ENCODE data around the gene UBXN7.
"Not testable (repeated sequence)": the region's sequence is repeated elsewhere in the genome, so short reads cannot be mapped to it uniquely, and the experiment has no call there.

UBXN7 gene

DNA sequence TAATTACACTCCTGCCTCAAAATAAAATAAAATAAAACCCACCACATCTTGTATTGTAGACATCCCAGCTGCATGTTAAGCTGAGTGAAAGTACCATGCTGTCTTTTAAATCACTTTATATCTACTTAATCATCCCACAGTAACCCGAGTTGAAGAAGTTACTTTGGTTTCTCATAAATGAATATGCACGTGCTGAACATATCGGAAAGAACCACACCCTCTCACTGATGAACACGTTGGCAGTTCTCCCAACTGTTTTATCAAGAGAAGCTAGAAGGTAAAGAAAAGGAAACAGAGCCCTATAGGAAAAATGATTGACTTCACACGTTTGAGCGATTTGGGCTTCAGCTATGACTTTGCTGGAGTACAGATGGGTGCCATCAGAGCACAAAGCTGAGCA lies 78.1 kb downstream of the UBXN7 start:
- DNase-seq: no peak

DNA sequence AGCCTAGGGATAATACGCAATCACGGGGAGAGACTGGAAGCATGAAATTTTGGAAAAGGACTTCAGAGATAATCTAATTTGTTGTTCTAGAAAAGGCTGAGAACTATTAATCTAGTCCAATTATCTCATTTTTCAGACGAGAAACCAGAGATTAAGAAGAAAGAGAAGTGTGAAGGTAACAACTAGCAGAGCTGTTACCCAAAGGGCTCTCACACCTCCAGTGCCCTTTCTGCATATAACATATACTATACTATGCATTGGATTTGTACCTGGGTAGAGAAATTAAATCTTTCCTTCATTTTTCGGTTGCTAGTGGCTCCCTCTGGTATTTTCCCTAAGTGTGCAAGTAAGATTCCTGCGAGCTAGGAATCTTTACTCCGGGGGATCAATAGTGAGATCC lies 80.7 kb downstream of the UBXN7 start:
- DNase-seq: no peak

DNA sequence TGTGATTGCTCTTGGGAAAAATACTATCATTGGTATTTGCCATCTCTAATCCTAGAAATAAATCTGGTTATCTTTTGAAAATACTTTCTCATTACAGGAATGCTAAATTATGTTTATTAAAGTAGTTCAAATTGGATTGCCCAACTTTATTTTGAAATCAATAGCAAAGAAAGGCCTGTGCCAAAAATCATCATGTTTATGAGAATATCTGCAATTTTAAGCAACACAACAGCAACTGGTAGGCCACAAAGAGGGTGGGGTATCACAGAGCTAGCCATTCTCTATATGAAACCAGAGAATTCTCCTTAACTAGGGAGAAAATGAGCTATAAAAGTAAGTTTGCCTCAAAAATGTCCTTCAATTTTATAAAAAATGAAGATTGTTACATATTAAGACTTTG lies 82.2 kb downstream of the UBXN7 start:
- DNase-seq: no peak

DNA sequence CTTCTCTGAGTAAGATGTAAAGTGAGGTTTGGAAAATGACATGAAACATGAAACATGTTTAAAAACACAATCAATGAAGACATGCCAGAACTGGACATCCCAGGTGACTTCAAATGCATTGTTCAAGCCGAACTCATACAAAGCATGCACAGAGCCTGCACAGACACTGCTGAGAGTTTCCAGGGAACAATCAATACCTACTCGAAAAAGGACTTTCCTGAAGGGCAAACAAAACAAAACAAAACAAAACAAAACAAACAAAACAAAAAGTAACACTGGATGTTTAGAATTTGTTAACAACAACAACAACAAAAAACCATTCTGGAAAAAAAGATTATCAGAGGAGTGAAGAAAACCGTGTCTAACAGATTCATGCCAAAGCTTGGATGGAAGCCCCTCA lies 83.5 kb downstream of the UBXN7 start:
- no peak for DNase-seq

DNA sequence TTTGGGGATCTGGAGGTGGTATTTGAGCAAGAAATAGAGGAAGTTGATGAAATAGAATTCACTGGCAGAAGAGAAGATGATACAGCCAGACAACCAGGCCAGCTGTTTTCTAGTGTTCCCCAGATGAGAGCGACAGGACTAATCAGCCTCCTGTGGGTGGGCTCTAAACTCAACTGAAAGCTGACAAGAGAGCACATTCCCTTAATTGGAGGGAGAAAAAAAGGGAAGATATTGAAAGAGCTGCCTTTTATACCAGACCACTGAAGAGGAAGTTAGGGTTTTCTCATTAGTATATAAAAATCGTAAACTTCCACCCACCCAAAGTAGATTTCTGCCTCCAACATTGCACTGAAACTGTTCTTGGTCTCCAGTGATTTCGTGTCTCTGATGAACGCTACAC lies 87.6 kb downstream of the UBXN7 start:
- DNase-seq: no peak

DNA sequence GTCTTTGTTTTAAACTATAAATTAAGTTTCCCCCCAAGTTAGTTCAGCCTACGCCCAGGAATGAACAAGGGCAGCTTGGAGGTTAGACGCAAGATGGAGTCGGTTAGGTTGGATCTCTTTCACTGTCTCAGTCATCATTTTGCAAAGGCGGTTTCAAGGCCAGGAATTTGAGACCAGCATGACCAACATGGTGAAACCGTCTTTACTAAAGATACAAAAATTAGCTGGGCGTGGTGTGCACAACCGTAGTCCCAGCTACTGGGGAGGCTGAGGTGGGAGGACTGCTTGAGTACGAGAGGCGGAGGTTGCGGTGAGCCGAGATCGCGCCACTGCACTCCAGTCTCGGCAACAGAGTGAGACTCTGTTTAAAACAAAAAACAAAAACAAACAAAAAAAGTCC lies 88.3 kb downstream of the UBXN7 start:
- DNase-seq: not testable (repeated sequence)

DNA sequence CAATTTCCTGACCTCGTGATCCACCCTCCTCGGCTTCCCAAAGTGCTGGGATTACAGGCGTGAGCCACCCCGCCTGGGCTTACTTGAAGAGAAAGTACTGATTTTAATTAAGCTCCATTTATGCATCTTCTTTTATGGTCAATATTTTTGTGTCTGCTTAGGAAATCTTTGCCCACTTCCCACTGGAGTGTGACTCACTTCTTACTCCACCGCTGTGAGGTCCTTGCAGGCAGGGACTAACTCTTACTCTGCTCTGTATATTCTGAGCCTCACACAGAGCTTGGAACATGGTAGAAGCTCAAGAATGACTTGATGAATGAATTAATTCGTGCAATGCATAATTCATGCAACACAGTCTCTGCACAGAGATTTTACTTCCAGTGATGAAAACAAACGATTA lies 91.1 kb downstream of the UBXN7 start:
- no peak for DNase-seq

DNA sequence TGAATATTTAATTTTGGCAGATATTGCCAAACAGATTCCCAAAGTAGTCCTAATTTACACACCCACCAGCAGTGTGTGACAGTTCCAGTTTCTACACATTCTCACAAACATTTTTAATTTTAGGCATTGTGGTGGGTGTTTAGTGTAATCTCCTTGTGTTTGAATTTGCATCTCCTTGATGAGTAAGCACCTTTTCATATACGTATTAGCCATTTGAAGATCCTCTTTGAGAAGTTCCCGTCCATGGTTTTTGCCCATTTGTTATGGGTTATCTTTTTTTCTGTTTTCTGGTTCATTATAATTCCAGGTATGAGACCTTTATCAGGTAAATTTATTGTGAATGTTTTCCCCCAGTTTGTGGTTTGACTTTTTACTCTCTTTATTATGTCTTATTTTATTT lies 91.8 kb downstream of the UBXN7 start:
- no peak for DNase-seq

DNA sequence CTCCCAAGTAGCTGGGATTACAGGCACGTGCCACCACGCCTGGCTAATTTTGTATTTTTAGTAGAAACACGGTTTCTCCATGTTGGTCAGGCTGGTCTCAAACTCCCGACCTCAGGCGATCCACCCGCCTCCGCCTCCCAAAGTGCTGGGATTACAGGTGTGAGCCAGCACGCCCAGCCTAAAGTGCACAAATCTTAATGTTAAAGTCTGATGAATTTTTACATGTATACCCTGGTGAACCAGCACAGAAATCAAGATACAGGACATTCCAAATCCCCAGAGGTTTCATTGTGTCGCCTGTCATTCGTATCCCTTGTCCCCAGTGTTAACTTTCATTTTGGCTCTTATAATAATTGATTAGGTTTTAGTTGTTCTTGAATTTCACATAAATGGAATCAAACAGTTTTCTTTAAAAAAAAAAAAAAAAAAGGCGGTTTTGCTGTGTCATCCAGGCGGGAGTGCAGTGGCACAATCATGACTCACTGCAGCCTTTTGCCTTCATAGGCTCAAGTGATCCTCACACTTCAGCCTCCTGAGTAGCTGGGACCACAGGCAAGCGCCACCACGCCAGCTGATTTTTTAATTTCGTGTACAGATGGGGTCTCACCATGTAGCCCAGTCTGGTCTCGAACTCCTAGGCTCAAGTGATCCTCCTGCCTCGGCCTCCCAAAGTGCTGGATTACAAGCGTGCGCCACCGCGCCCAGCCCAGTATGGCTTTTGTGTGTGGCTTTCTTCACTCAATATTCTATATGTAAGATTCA lies 92.6 kb downstream of the UBXN7 start:
- no peak for DNase-seq

DNA sequence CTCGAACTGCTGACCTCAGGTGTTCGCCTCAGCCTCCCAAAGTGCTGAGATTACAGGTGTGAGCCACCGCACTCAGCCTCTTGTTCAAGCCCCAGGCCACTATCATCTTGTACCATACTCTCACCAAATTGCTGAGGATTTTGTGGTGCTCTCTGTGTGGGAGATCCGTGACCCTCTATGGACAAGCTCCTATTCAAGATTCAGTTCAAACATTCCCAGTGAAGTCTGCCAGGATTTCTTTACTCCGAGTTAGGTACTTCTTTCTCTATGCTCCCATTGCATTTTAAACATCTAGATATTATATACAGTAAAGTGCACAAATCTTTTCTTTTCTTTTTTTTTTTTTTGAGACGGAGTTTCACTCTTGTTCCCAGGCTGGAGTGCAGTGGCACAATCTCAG lies 93.2 kb downstream of the UBXN7 start:
- no peak for DNase-seq

DNA sequence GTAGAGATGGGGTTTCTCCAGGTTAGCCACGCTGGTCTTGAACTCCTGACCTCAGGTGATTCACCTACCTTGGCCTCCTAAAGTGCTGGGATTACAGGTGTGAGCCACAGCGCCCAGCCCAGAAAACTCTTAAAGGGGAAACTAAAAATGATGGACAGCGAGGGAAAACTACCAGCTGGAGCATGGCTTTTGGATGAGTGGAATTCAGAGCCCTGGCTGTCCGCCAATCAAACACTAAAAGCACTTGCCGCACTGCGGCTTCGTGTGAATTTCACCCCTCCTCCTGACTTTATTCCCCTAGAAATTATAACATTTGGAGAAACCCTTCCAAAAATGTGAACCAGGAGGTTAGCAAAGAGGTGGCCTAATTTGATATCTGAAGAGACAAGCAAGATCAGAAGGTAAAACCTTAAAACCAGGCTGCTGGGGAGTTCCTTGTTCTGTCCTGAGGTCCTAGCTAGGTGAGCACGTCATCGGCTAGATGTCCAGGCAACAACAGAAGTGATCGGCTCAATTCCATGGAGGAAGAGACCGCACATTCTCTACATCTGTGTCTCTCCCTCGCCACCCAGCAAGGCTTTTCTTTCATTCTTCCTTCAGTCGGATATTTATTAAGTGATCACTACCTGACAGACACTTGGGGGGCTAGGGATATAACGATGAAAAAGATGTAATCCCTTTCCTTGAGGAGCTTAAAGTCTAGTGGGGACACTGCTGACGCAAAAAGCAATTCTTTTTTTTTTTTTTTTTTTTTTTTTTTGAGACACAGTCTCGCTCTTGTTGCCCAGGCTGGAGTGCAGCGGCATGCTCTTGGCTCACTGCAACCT lies 95.7 kb downstream of the UBXN7 start:
- no peak for DNase-seq

DNA sequence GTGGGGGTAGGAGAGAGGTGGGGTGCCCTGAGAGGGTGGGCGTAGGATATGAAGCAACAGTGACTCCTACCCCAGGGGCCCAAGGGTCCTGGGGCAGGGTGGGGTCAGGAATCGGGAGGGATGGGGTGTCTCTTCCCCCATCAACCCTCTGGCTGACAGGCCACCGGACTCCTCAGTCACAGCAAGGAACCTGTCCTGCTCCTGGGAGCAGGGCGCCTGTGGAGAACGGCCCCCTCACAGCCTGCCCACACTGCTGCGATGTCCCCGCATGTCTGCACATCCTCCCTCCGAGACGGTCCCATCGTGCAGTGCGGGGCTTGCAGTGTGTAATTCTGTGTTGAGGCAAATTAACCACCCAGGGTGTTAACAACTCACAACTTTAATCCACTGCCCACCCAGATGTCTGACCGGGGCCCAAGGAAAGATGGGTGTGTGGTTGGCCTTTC lies 96.7 kb downstream of the UBXN7 start:
- no peak for DNase-seq

DNA sequence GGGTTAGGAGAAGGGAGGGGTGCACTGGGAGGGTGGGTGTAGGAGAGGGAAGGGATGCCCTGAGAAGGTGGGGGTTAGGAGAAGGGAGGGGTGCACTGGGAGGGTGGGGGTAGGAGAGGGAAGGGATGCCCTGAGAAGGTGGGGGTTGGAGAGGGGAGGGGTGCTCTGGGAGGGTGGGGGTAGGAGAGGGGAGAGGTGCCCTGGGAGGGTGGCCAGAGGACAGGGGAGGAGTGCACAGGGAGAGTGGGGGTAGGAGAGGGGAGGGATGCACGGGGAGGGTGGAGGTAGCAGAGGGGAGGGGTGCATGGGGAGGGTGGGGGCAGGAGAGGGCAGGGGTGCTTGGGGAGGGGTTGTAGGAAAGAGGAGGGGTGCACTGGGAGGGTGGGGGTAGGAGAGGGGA lies 97.2 kb downstream of the UBXN7 start:
- no peak for DNase-seq

DNA sequence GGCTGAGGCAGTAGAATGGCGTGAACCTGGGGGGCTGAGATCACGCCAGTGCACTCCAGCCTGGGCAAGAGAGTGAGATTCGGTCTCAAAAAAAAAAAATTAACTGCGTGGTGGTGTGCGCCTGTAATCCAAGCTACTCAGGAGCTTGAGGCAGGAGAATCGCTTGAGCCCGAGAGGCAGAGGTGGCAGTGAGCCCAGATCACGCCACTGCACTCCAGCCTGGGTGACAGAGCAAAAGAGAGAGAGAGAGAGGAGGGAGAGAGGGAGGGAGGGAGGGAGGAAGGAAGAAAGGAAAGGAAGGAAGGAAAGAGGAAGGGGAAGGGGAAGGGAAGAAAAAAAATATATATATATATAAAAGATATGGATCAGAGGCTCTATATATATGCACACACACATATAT lies 100.1 kb downstream of the UBXN7 start:
- DNase-seq: no peak

DNA sequence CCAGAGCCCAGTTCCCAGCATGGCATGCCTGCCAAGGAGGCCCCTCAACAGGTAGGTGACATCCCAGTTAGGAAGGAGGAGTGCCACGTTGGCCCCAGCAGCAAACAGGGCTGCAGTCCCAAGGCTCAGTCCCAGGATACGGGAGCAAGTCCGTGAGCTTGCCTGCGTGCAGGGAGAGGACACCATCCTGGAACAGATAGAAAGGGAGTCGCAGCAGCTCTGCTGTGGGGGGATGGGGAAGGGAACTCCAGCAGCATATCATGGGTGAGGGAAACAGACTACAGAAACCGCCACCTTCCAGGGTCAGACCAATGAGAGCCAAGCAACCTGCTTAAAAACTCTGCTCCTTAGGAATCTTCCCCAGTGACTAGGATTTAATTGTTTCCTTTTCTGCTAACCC lies 104.8 kb downstream of the UBXN7 start:
- DNase-seq: no peak

DNA sequence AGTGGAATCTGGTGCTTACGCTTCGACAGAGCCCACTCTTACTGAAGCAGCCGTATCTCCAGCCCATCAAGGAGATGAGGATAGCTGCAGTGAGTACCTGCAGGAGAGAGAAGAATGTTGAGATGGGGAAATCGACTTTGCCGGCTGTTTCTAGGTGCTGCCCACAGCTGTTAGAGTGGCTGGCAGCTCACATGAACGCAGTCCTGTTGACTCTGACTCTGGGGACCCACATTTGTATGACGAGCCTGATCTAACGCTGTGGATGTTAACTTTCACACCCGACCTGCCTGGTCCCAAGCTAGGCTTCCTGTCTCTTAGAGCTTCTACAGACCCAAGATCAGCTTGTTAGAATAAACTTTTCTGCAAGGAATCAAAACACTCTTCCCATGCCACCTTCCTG lies 105.3 kb downstream of the UBXN7 start:
- DNase-seq: no peak

DNA sequence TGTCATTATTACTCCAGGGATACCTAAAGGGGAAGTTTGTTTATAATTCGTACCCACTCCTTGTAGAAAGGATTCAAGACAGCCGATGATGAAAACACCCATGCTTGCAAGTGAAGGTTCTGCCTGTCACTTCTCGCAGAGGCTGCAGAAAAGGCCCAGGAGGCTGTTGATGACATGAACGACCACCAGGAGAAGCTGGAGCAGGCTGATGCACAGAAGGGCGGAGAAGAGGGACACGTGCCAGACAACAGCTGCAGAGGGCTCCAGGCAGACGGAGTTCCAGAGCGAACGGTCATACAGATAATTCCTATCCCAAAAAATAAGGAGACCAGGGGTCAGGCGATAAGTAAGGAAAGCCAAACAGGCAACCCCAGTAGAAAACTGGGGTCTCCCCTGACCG lies 108.5 kb downstream of the UBXN7 start:
- no peak for DNase-seq

DNA sequence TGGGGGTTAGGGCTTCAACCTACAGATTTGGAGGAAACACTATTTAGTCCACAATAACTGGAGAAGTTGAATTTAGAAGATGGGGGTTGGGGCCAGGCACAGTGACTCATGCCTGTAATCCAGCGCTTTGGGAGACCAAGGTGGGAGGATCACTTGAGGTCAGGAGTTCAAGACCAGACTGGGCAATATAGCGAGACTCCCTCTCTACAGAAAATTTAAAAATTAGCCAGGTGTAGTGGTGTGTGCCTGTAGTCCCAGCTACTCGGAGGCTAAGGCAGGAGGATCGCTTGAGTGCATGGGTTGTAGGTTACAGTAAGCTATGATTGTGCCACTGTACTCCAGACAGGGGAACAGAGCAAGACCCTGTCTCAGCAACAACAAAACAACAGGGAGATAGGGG lies 109.2 kb downstream of the UBXN7 start:
- no peak for DNase-seq

DNA sequence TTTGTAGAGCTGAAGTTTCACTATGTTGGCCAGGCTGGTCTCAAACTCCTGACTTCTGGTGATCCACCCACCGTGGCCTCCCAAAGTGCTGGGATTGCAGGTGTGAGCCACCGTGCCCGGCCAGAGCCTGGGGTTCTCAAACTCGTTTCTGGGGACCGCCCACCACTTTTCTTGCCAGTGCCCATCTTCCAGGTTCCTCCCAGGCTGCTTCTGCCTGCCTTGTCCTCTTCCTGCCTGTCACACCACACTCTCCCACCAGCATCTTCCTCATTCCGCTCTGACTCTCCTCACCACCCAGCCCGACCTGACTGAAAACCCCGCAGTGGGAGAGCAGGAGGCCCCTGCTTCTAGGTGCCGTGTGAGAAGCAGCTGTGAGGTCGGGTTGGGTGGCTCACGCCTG lies 111.1 kb downstream of the UBXN7 start:
- no peak for DNase-seq

DNA sequence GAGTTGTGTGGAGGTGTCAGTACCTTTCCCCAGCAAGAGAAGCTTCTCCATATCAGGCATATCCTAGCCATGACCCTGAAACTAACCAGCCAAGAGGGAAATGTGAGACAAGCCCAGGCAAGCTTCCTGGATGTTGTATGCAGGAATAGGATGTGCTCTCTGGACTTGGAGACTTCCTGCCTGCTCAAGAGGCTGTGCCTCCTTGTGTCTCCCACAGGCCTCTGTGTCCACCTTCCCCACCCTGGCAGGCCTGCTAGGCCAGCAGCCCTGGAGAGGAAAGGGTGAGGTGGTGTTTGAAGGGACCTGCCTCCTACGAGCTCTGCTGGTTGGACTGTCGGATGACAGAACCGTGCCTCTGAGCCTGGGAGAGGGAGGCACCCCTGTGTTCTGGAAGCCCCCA lies 112.1 kb downstream of the UBXN7 start:
- DNase-seq: no peak

DNA sequence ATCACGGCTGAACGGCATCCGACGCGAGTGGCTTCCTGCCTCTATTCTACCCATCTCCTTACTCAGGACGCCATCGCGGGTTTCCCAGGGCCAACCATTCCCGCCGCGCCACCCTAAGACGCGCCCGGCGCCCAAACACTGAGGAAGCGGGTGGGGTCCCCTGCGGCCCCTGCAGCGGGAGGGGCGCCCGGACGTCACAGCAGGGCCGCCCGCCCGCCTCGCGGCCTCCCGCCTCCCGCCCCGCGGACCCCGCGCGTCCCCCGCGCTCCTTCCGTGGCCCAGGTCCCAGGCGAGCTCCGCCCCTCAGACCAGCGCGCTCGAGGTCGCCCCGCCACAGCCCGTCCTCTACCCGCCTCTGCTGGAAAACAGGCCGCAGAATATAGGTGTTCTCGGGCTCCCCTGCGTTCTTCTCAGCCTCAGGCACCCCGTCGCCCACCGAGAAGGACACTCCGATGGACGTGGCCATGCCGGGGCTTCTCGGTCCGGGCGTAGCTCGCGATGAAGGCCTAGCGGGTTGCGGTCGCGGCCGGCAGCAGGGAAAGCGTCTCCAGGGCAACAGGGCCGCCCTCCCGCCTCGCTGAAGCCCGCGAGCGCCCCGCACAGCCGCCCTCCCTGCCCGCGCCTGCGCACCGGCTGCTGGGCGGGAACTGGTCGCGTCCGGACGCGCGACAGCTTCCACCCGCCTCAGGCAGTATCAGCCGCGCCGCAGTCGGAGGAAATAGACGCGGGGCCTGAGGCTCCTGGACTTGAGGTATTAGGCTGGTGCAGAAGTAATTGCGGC lies 114.3 kb downstream of the UBXN7 start, which contains the start of gene DYNLT2B:
DYNLT2B (minus strand) TSS at position 554 of the 781 bp plus-strand sequence; CDS start at position 466, 88 bp downstream.
- peak; percentile 89 for DNase-seq

DNA sequence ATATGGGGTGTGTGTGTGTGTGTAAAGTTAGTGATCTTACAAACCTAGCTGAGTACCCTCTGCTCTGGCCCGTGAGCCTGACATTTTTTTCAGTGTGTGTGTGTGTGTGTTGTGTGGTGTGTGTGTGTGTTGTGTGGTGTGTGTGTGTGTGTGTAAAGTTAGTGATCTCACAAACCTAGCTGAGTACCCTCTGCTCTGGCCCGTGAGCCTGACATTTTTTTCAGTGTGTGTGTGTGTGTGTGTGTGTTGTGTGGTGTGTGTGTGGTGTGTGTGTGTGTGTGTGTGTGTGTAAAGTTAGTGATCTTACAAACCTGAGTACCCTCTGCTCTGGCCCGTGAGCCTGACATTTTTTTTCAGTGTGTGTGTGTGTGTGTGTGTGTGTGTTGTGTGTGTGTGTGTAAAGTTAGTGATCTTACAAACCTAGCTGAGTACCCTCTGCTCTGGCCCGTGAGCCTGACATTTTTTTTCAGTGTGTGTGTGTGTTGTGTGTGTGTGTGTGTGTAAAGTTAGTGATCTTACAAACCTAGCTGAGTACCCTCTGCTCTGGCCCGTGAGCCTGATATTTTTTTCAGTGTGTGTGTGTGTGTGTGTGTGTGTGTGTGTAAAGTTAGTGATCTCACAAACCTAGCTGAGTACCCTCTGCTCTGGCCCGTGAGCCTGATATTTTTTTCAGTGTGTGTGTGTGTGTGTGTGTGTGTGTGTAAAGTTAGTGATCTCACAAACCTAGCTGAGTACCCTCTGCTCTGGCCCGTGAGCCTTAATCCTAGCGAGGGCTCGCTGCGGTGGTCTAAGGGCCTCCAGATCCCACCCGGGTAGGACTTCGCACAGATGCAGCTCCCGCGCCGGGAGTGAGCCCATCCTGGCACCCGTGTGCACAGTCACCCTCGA lies 115.2 kb downstream of the UBXN7 start:
- DNase-seq: not testable (repeated sequence)

Measured in activated CD4-positive, CD25-positive, alpha-beta regulatory T cell treated with anti-CD3 and anti-CD28 coated beads, Interleukin-2, amount 50 U/mL, for 72 hours (primary cell).